Neuronal stem cell (in vitro differentiated cells): ENCODE measurements around the gene AHCYL2.

Source experiments
- DNase-seq: peaks from one replicate; pipeline ENCODE4 v3.0.0-alpha.2; 2013; ENCODE audit warnings: low spot score
- H2AFZ ChIP-seq: one replicate; pipeline ENCODE4 v1.6.1; 2013; ENCODE audit warnings: mild to moderate bottlenecking, low read length, inconsistent platforms
- H2AK5ac ChIP-seq: 2 replicates; pipeline ENCODE4 v1.6.1; 2013; ENCODE audit warnings: low read depth, mild to moderate bottlenecking, inconsistent platforms, low read length, moderate library complexity, mixed read lengths
- H2BK120ac ChIP-seq: 2 replicates; pipeline ENCODE4 v1.6.1; 2013; ENCODE audit warnings: low read depth, mild to moderate bottlenecking, inconsistent platforms, low read length, moderate library complexity, mixed read lengths
- H2BK12ac ChIP-seq: one replicate; pipeline ENCODE4 v1.6.1; 2013; ENCODE audit warnings: low read length, inconsistent platforms
- H2BK15ac ChIP-seq: 2 replicates; pipeline ENCODE4 v1.6.1; 2013; ENCODE audit warnings: mild to moderate bottlenecking, low read length, inconsistent platforms, mixed read lengths
- H2BK5ac ChIP-seq: one replicate; pipeline ENCODE4 v1.6.1; 2013; ENCODE audit warnings: inconsistent platforms, mild to moderate bottlenecking, low read length, moderate library complexity
- H3K14ac ChIP-seq: one replicate; pipeline ENCODE4 v1.6.1; 2013; ENCODE audit warnings: low read length, inconsistent platforms
- H3K18ac ChIP-seq: 2 replicates; pipeline ENCODE4 v1.6.1; 2013; ENCODE audit warnings: low read length, inconsistent platforms
- H3K23ac ChIP-seq: 2 replicates; pipeline ENCODE4 v1.6.1; 2013; ENCODE audit warnings: low read depth, mild to moderate bottlenecking, mixed read lengths, low read length, inconsistent platforms; ENCODE audit not compliant: poor library complexity
- H3K27ac ChIP-seq: replicated peaks from 3 replicates; pipeline ENCODE4 v1.5.1; 2013; ENCODE audit warnings: low read length, inconsistent platforms
- H3K27me3 ChIP-seq, 3 experiments: 2 replicates each; pipeline ENCODE4 v1.6.1; 2013; ENCODE audit warnings: low read length in 3 of 3, mild to moderate bottlenecking in 2 of 3, inconsistent platforms in 1 of 3, low read depth in 1 of 3, mixed read lengths in 1 of 3, moderate library complexity in 1 of 3; ENCODE audit not compliant: control insufficient read depth in 3 of 3, insufficient read depth in 3 of 3
- H3K36me3 ChIP-seq, 2 donors: replicated peaks in 1 of 2; 2 replicates each; pipeline ENCODE4 v1.6.1; 2013; ENCODE audit warnings: low read length in 2 of 2; ENCODE audit not compliant: control insufficient read depth in 2 of 2, insufficient read depth in 2 of 2
- H3K4ac ChIP-seq: 2 replicates; pipeline ENCODE4 v1.6.1; 2013; ENCODE audit warnings: inconsistent platforms, mild to moderate bottlenecking, low read length, moderate library complexity
- H3K4me1 ChIP-seq, 2 donors: 1 replicate in 1 of 2; 2 replicates in 1 of 2; pipeline ENCODE4 v1.6.1; 2013; ENCODE audit warnings: low read length in 2 of 2, low read depth in 1 of 2; ENCODE audit not compliant: control insufficient read depth in 2 of 2, insufficient read depth in 1 of 2
- H3K4me2 ChIP-seq: one replicate; pipeline ENCODE4 v1.6.1; 2013; ENCODE audit warnings: mild to moderate bottlenecking, low read length, inconsistent platforms; ENCODE audit not compliant: insufficient read depth, poor library complexity, severe bottlenecking
- H3K4me3 ChIP-seq, 2 donors: 2 replicates each; pipeline ENCODE4 v1.5.1; 2013; ENCODE audit warnings: low read length in 2 of 2, mild to moderate bottlenecking in 2 of 2, inconsistent platforms in 1 of 2, moderate library complexity in 1 of 2
- H3K79me1 ChIP-seq: one replicate; pipeline ENCODE4 v1.6.1; 2013; ENCODE audit warnings: low read depth, mild to moderate bottlenecking, inconsistent platforms, low read length, moderate library complexity
- H3K9ac ChIP-seq: one replicate; pipeline ENCODE4 v1.6.1; 2013; ENCODE audit warnings: mild to moderate bottlenecking, low read depth, low read length, inconsistent platforms; ENCODE audit not compliant: poor library complexity
- H3K9me3 ChIP-seq, 2 donors: replicated peaks in 1 of 2; 2 replicates each; pipeline versions ENCODE3 to v1.6.1; 2013; ENCODE audit warnings: low read length in 2 of 2, mild to moderate bottlenecking in 2 of 2, inconsistent platforms in 1 of 2, low read depth in 1 of 2, mixed read lengths in 1 of 2, moderate library complexity in 1 of 2; ENCODE audit not compliant: control insufficient read depth in 2 of 2, insufficient read depth in 1 of 2
- H4K8ac ChIP-seq: one replicate; pipeline ENCODE4 v1.6.1; 2013; ENCODE audit warnings: low read depth, mild to moderate bottlenecking, inconsistent platforms, low read length, moderate library complexity
- H4K91ac ChIP-seq: one replicate; pipeline ENCODE4 v1.6.1; 2013; ENCODE audit warnings: low read length, low read depth, mild to moderate bottlenecking, inconsistent platforms; ENCODE audit not compliant: poor library complexity
- WGBS, 2 donors: extraction: QIAGEN DNeasy Blood & Tissue Kit; methylation state at CpG; one replicate each; pipeline ENCODE4 v1.1.7; 2013; ENCODE audit warnings: missing lambda C conversion rate in 2 of 2, mixed read lengths in 1 of 2; ENCODE audit not compliant: insufficient read length in 2 of 2, insufficient replicate concordance in 1 of 2; ENCODE audit errors: extremely low coverage in 2 of 2; 5-methylcytosine and 5-hydroxymethylcytosine counted together

AHCYL2 gene

DNA sequence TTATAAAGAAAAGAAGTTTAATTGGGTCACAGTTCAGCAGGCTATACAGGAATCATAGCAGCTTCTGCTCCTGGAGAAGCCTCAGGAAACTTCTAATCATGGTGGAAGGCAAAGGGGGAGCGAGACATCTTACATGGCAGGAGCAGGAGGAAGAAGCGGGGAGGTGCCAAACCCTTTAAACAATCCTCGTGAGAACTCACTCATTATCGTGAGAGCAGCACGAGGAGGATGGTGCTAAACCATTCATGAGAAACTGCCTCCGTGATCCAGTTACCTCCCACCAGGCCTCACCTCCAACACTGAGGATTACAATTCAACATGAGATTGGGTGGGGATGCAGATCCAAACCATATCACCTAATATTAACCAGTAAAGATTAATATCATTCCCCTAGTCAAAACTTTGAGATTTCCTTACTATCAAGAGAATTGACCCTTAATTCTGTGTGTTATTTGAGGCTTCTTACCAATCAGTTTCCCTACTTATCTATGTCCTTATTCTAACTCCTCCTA, 38.0 kb upstream of the AHCYL2 start:
- Histone ChIP-seq H3K23ac (no peak overlapping the region), H3K4me2 (no peak overlapping the region), H3K4me1 (peaks cover 13 to 14% of the 10 kb centered on the region in 2 donors), H2BK12ac (no peak overlapping the region), H3K4me3 (no peak overlapping the region), H3K9ac (no peak overlapping the region), H3K14ac (no peak overlapping the region), H4K91ac (no peak overlapping the region), H3K27me3 (peaks cover 0 to 8% (median 0%) of the 10 kb centered on the region in 3 experiments), H3K9me3 (no peaks in the 10 kb centered on the region), H2AK5ac (no peak overlapping the region), H3K79me1 (peaks cover 4% of the 10 kb centered on the region), H3K36me3 (peaks cover 0 to 13% of the 10 kb centered on the region in 2 donors), H3K18ac (no peak overlapping the region), H2BK120ac (no peak overlapping the region), H2BK5ac (no peak overlapping the region), H2BK15ac (no peak overlapping the region), H4K8ac (no peak overlapping the region), H2AFZ (no peak overlapping the region), H3K27ac (no peak overlapping the region), H3K4ac (no peak overlapping the region)
- no peak for DNase-seq
- no CpG with 5 or more reads among the region's 6 CpGs for WGBS, 2 donors

DNA sequence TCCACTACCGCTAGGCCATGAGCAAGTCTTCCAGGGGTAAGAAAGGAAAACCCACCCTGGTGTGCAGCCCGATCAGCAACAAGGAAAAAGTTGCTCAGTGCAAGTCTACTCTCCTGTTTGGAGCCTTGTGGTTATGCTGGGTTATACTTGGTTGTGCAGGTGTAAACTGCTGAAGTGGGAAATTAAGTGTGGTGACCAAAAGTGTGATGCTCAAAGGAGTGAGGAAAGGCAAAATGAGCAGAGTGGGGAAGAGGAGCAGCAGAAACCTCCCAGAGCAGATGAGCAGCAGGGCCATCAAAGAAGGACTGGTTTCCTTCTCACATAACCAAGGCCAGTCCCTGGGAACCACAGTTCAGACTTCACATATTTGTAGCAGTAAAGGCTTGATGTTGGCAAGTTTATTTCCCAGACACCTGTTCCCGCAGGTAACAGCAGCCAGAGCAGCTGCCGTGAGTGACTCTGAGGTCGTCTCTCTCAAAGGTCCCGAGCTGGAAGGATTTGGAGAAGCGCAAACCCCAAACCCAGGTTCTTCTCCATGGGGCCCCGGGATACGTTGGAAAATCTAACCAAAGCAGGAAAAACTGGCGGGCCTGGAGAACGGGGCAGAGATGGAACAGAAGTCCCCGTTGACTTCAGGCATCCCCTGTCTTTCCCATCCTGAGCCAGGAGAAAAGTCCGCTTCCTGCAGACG, 37.0 kb upstream of the AHCYL2 start:
- no peak overlapping the region for H4K91ac ChIP-seq
- H3K27ac ChIP-seq = peak overlapping the region; percentile 76
- H3K18ac ChIP-seq = peak overlapping the region; percentile 68
- no peak overlapping the region for H3K4ac ChIP-seq
- H3K79me1 ChIP-seq = peaks cover 5% of the 10 kb centered on the region
- no peak overlapping the region for H2BK5ac ChIP-seq
- H2AFZ ChIP-seq = peak overlapping the region; percentile 87
- H4K8ac ChIP-seq = no peak overlapping the region
- H3K14ac ChIP-seq = no peak overlapping the region
- no peak overlapping the region for H2AK5ac ChIP-seq
- no CpG with 5 or more reads among the region's 14 CpGs for WGBS, 2 donors
- peaks cover 14 to 15% of the 10 kb centered on the region in 2 donors for H3K4me1 ChIP-seq
- peak overlapping the region; percentile 56 for H3K4me2 ChIP-seq
- H2BK15ac ChIP-seq = no peak overlapping the region
- peaks cover 0 to 1% of the 10 kb centered on the region in 2 donors for H3K9me3 ChIP-seq
- peaks cover 0 to 8% (median 0%) of the 10 kb centered on the region in 3 experiments for H3K27me3 ChIP-seq
- H3K4me3 ChIP-seq = peak overlapping the region; percentile 61 to 65
- no peak for DNase-seq
- H3K23ac ChIP-seq = no peak overlapping the region
- peak overlapping the region; percentile 17 for H3K9ac ChIP-seq
- no peak overlapping the region for H2BK12ac ChIP-seq
- no peak overlapping the region for H2BK120ac ChIP-seq
- peaks cover 8 to 24% of the 10 kb centered on the region in 2 donors for H3K36me3 ChIP-seq

DNA sequence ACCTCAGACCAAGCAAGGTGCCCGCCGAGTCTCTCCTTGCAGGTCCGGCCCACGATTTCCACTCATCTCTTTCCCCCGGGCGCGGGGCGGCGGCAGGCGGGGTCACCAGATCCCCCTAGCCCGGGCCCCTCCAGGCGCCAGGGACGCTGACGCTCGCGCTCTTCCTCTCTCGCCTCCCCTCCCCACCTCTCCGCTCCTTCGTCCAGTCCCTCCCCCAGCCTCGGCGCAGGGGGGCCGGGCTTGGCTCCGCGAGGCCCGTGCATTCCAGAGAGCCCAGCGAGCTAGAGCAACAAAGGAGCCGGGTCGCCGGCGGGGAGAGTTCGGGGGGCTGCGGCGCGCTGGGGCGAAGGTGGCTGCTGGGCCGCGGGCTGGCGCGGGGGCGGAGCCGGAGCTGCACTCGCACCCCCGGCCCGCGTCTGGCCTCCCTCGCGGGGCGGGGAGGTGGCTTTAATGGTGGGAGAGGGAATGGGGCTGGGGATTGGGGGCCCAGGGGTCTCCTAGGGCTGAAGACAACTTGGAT, 36.4 kb upstream of the AHCYL2 start, which contains the start of gene SMO:
Gene SMO, plus strand, starts transcription at position 262 of the 520 bp plus-strand sequence. CDS start 519 bp downstream, outside the sequence.
- Histone ChIP-seq H3K23ac (peak within 1 kb of the TSS; percentile 82), H3K9ac (peak within 1 kb of the TSS; percentile 99), H3K4me2 (peak within 1 kb of the TSS; percentile 56), H3K18ac (peak within 1 kb of the TSS; percentile 99), H3K9me3 (peaks cover 0 to 5% of the 10 kb centered on the region in 2 donors), H2BK5ac (peak within 1 kb of the TSS; percentile 78), H3K4ac (peak within 1 kb of the TSS; percentile 46), H3K27ac (peak within 1 kb of the TSS; percentile 76), H2BK12ac (peak within 1 kb of the TSS; percentile 19), H2BK15ac (peak within 1 kb of the TSS; percentile 47), H4K91ac (peak within 1 kb of the TSS; percentile 41), H3K79me1 (peaks cover 8% of the 10 kb centered on the region), H3K27me3 (peaks cover 0 to 8% (median 0%) of the 10 kb centered on the region in 3 experiments), H3K4me3 (peak within 1 kb of the TSS; percentile 65 to 98), H3K4me1 (peaks cover 14 to 15% of the 10 kb centered on the region in 2 donors), H2AFZ (peak within 1 kb of the TSS; percentile 87), H4K8ac (no peak within 1 kb of the TSS), H2AK5ac (peak within 1 kb of the TSS; percentile 23), H3K36me3 (peaks cover 8 to 28% of the 10 kb centered on the region in 2 donors), H2BK120ac (no peak within 1 kb of the TSS), H3K14ac (peak within 1 kb of the TSS; percentile 100)
- WGBS, 2 donors = no CpG with 5 or more reads among the region's 48 CpGs
- DNase-seq = peak; percentile 93
